Measurements from ENCODE around the gene SSPN.

SSPN gene

DNA sequence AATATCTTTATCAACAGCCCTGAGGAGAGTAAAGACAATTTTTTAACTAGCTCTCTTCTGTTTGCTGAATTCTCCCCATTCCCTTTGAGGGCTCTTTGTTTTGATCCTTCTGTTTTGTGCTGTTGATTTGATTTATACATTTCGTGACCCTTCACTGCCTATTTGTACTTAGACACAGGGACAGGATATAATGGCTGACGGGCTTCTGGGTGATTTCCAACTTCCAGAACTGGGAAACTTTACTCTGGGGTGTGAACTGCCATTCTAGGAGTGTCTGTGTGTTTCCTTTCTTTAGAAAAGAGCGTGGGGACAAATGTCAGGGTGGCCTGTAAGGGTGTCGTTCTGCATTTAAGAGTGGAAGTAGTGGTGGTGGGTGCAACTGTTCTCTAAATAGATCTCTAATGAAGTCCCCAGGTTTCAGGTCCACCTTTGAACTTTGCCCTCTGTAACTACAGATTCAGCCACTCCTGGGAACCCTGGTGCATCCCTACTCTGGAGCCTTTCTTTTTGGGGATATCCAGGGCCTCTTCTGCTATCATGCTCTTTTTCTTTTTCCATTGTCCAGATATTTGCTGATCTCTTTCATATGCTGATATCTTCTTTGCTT lies 22.3 kb upstream of the SSPN start:
- H3K36me3 Mint-ChIP-seq (ENCODE audit: low read depth) = no peaks in the 10 kb centered on the region

DNA sequence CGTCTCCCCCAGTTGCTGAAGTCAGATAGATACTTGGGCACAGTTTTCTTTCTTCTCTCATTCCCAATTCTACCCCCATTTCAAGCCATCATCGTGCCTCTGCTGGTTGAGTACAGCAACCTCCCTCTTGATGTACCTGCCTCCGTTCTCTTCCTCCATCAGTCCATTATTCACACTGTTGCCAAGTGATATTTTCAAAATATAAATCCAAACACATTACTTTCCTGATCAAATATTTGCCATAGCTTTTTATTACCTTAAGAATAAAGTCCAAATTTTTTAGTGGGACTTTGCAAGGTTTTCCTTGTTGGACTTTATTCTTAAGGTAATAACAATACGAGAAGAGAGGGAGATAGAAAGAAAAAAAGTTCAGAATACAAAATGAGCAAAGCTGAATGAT lies 18.6 kb upstream of the SSPN start:
- Mint-ChIP-seq H3K4me3 (no peak overlapping the region), H3K27me3 (peaks cover 25% of the 10 kb centered on the region), H3K27ac (no peak overlapping the region), H3K36me3 (ENCODE audit: low read depth) (no peaks in the 10 kb centered on the region), H3K4me1 (ENCODE audit: low read depth) (no peaks in the 10 kb centered on the region), H3K9me3 (no peaks in the 10 kb centered on the region)
- no peak for DNase-seq

More for the DNA sequence above, 22.3 kb upstream of the SSPN start:
- Mint-ChIP-seq H3K9me3 (no peaks in the 10 kb centered on the region), H3K27me3 (peaks cover 11% of the 10 kb centered on the region), H3K4me1 (ENCODE audit: low read depth) (no peaks in the 10 kb centered on the region), H3K4me3 (no peak overlapping the region), H3K27ac (no peak overlapping the region)
- DNase-seq = no peak

DNA sequence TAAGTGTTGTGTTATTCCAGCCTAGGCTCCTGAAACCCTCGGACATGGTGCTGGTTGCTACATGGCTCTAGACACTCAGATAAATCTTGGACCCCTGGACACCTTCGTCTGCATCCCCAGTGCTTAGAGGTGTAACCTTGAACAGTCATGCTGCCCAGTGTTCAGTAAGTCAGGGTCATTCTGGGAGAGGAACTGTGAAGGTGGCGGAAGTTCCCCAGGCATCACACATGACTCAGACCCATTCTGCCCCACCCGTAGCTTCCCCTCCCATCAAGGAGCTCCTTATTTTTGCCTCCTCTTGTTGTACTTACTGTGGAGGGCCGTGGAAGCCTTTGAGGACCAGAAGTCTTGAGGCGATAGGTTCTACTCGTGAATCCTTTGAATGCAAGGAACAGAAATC lies 18.1 kb upstream of the SSPN start:
- no peaks in the 10 kb centered on the region for H3K4me1 Mint-ChIP-seq (ENCODE audit: low read depth)
- H3K4me3 Mint-ChIP-seq = no peak overlapping the region
- no peak for DNase-seq
- H3K27me3 Mint-ChIP-seq = peaks cover 28% of the 10 kb centered on the region
- no peaks in the 10 kb centered on the region for H3K9me3 Mint-ChIP-seq
- no peaks in the 10 kb centered on the region for H3K36me3 Mint-ChIP-seq (ENCODE audit: low read depth)
- H3K27ac Mint-ChIP-seq = no peak overlapping the region

DNA sequence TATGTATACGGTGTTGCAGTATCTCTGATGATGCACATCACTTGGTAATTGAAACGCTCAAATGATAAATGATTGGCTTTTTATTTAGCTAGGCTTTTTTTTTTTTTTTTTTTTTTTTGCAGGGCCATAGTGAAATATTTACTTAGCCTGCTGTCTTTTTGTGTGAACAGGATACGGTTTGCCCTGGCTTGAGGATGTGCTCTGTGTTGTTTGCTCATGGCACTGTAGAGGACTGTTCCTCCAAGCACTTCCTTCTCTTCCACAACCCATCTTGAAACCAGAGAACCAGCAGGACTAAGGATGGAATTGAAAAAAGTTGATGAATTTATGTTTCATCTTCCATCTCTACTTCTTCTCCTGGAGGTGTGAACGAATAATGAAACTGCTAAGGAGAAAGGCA lies 15.5 kb upstream of the SSPN start:
- H3K27me3 Mint-ChIP-seq = peaks cover 38% of the 10 kb centered on the region
- H3K27ac Mint-ChIP-seq = no peak overlapping the region
- no peak overlapping the region for H3K4me3 Mint-ChIP-seq
- no peaks in the 10 kb centered on the region for H3K36me3 Mint-ChIP-seq (ENCODE audit: low read depth)
- H3K9me3 Mint-ChIP-seq = no peaks in the 10 kb centered on the region
- no peaks in the 10 kb centered on the region for H3K4me1 Mint-ChIP-seq (ENCODE audit: low read depth)
- DNase-seq = no peak

DNA sequence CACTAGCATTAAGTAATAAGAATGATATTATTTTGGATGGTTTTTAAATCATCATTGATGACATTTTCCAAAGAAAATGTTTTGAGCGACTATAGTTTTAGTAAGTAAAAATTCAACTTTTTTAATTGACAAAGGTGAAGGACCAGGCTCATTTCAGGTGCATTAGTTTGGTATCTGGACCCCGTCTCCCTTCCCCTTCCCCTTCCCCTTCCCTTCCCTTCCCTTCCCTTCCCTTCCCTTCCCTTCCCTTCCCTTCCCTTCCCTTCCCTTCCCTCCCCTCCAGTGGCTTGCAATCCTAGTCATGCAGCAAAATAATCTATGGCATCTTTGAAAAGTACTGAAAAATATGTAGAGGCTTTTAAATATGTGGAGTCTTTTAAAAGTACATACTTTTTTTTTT lies 13.0 kb upstream of the SSPN start:
- no peak overlapping the region for H3K27ac Mint-ChIP-seq
- no peak for DNase-seq
- H3K27me3 Mint-ChIP-seq = peaks cover 48% of the 10 kb centered on the region
- no peaks in the 10 kb centered on the region for H3K4me1 Mint-ChIP-seq (ENCODE audit: low read depth)
- no peaks in the 10 kb centered on the region for H3K9me3 Mint-ChIP-seq
- no peak overlapping the region for H3K4me3 Mint-ChIP-seq
- H3K36me3 Mint-ChIP-seq (ENCODE audit: low read depth) = no peaks in the 10 kb centered on the region

DNA sequence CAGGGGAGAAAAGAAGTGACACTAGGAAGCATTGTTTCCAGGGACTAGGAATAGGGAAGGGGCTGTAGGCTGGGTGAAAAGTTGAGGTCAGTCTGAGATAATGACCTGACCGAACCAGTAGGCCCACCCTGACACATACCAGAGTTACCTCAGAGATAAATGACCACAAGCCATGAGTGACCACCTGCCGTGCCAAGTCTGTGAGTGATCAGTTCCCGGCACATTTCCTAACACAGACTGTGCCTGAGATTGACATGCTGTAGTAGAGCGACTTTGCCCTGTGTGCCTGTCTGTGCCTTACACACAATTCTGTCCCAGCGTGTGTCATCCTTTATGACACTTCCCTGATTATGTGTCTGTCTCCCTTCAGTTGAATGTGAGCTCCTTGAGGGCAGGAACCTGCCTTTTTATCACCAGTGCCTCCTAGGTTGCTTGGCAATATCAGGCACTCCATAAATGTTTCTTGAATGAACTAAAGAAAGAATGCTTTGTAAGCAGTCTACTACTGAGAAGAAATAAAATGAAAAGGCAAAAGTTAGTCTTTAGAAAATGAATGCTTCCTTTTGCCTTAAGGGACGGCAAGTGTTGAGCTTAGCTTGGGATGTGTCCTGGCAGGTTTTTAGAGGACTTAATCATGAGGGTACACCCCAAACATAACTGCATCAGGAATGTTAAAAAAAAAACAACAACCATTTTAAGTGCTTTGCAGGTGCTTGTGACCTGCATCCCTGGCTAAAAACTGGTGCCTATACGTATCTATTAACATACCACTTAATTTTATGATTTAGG lies 9.6 kb upstream of the SSPN start:
- Mint-ChIP-seq H3K27me3 (peaks cover 59% of the 10 kb centered on the region), H3K4me3 (no peak overlapping the region), H3K27ac (no peak overlapping the region), H3K36me3 (ENCODE audit: low read depth) (no peaks in the 10 kb centered on the region), H3K9me3 (no peaks in the 10 kb centered on the region), H3K4me1 (ENCODE audit: low read depth) (peaks cover 8% of the 10 kb centered on the region)
- no peak for DNase-seq

DNA sequence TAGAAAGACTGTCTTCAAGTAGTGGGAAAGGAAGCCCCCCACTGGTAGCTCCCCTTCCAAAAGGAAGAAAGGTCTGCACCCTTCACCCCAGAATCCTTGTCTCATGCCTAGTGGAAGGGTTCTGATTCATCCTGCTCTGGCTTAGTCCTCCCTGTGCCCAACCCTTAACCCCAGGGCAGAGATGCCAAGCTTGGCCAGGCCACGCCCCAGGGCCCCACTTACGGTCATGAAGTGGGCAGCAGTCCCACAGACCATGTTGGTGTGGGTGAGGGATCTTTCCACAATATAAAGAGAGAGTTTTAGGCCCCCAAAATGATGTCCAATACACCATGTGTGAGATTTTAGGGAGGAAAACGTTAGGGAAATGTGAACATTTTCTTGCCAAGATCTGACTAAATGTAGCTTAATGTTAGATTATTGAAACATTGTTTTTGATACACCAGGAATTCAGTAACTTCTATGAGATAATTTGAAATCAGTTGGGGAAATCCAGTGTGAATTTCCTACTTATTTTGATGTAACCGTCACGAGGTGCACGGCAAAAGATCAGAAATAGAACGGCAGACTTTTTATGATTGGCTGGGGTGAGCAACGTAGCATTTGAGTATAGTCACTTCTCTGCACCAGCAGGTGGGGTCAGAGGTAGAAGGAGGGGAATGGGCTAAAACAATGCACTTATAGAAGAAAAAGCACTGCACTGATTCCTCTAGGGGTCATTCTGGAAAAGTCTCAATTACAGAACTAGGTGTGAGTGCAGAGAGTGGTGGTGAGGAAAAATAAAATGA lies 8.2 kb upstream of the SSPN start:
- no peak for DNase-seq
- H3K4me3 Mint-ChIP-seq = no peak overlapping the region
- no peak overlapping the region for H3K27ac Mint-ChIP-seq
- peaks cover 61% of the 10 kb centered on the region for H3K27me3 Mint-ChIP-seq
- H3K4me1 Mint-ChIP-seq (ENCODE audit: low read depth) = peaks cover 8% of the 10 kb centered on the region
- no peaks in the 10 kb centered on the region for H3K36me3 Mint-ChIP-seq (ENCODE audit: low read depth)
- no peaks in the 10 kb centered on the region for H3K9me3 Mint-ChIP-seq

DNA sequence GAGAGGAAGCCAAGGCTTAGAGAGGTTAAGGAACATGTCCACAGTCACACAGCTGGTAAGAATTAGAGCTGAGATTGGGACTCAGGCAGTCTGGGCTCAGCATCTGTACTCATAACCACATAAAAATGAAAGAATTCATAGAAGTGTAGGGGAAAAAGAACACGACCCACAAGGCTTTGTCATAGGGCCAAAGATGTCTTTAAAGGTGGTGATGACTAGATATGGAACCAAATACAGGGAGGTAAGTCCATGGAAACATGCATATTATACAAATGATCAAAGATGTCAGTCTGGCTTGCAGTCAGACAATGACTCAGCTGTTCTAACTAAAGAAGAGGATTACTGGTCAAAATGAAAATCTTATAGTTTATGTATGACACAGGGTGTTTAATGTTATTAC lies 7.2 kb upstream of the SSPN start:
- Mint-ChIP-seq H3K9me3 (no peaks in the 10 kb centered on the region), H3K4me3 (no peak overlapping the region), H3K36me3 (ENCODE audit: low read depth) (no peaks in the 10 kb centered on the region), H3K27me3 (peaks cover 63% of the 10 kb centered on the region), H3K27ac (no peak overlapping the region), H3K4me1 (ENCODE audit: low read depth) (peaks cover 8% of the 10 kb centered on the region)
- no peak for DNase-seq

DNA sequence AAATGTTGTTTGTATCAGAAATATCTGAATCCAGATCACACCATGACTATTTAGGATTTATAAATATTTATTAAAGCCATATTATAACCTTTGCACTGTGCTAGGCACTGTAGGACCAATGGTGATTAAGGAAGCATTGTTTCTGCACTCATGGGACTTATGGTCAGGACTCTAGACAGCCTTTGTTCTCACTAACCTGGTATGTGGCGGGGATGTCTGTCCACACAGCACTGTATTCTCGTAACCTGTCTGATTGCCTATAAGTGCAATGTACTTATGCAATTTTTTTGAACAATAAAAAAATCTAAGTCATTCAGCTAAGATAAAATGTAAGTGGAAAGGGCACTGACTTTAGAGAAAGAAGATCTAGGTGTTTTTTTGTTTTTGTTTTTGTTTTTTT lies 6.7 kb upstream of the SSPN start:
- H3K9me3 Mint-ChIP-seq = no peaks in the 10 kb centered on the region
- peaks cover 61% of the 10 kb centered on the region for H3K27me3 Mint-ChIP-seq
- no peak overlapping the region for H3K27ac Mint-ChIP-seq
- H3K4me3 Mint-ChIP-seq = no peak overlapping the region
- H3K4me1 Mint-ChIP-seq (ENCODE audit: low read depth) = peaks cover 8% of the 10 kb centered on the region
- no peak for DNase-seq
- H3K36me3 Mint-ChIP-seq (ENCODE audit: low read depth) = no peaks in the 10 kb centered on the region

DNA sequence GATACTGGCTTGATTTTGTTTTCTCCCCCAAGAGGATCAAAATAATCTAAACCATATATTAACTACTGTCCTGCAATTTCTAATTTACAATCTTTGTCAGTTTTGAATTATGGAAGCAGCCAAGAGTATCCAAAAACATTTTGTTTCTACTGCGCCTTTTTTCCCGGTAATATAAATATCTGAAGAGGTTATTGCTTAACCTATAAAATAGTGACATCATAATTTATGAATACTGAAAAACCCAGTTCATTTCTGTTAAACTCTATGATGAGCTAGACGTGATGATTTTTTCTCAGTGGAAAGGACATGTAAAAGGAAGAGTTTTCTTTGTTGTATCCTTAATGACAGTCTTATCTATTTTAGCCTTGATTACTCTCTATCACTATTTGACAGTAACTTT lies 3.2 kb upstream of the SSPN start:
- no peaks in the 10 kb centered on the region for H3K36me3 Mint-ChIP-seq (ENCODE audit: low read depth)
- peaks cover 17% of the 10 kb centered on the region for H3K4me1 Mint-ChIP-seq (ENCODE audit: low read depth)
- H3K27me3 Mint-ChIP-seq = peaks cover 76% of the 10 kb centered on the region
- no peaks in the 10 kb centered on the region for H3K9me3 Mint-ChIP-seq
- no peak overlapping the region for H3K27ac Mint-ChIP-seq
- DNase-seq = no peak
- H3K4me3 Mint-ChIP-seq = no peak overlapping the region

DNA sequence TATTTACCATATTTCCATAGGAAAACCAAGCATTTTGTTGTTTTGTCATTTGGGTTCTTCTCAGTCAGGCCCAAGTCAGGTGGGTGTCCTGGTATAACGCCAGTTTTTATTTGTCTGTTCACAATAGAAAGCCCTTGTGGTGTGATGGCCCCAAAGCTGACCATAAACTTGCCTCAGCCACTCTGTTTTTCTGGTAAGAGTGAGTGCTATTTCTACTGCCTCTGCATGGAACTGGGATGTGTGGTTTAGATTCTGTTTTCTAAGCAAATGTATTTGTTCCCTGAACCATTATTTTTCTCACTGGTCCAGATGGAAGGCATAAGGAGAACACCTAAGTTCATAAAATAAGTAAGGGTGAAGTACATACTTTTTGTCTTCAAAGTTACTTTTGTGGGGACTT lies 1.8 kb upstream of the SSPN start:
- DNase-seq = no peak
- Mint-ChIP-seq H3K27me3 (peaks cover 77% of the 10 kb centered on the region), H3K9me3 (no peaks in the 10 kb centered on the region), H3K4me1 (ENCODE audit: low read depth) (peaks cover 9% of the 10 kb centered on the region), H3K36me3 (ENCODE audit: low read depth) (no peaks in the 10 kb centered on the region), H3K4me3 (no peak overlapping the region), H3K27ac (no peak overlapping the region)

DNA sequence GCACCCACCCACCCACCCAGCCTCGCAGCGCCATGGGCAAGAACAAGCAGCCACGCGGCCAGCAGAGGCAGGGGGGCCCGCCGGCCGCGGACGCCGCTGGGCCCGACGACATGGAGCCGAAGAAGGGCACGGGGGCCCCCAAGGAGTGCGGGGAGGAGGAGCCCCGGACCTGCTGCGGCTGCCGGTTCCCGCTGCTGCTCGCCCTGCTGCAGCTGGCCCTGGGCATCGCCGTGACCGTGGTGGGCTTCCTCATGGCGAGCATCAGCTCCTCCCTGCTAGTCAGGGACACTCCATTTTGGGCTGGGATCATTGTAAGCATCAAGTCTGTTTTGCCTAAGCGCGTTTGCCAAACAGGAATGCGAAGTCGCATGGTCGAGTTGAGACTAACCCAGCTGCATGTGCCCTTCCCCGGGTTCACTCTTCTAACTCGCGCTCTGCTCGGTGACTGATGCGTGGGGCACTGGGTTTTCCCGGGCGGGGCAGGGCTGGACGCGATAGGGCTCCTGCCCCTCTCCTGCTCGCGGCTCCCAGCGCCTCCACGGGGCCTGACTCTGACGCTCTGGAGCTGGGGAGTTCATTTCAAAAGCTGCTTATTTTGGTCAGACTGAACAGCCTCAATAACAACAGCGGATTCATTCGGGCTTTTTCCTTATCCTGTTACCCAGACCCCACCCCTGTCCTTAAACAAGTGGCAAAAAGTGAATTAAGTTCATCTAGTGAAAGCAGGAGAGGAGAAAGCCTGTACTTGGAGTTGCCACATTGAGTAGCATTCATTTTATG lies 458 bp downstream of the SSPN start:
- H3K27ac Mint-ChIP-seq = no peak overlapping the region
- peak; percentile 31 for DNase-seq
- H3K36me3 Mint-ChIP-seq (ENCODE audit: low read depth) = no peaks in the 10 kb centered on the region
- H3K27me3 Mint-ChIP-seq = peaks cover 74% of the 10 kb centered on the region
- H3K4me3 Mint-ChIP-seq = peak overlapping the region; percentile 70
- peaks cover 9% of the 10 kb centered on the region for H3K4me1 Mint-ChIP-seq (ENCODE audit: low read depth)
- H3K9me3 Mint-ChIP-seq = no peaks in the 10 kb centered on the region

DNA sequence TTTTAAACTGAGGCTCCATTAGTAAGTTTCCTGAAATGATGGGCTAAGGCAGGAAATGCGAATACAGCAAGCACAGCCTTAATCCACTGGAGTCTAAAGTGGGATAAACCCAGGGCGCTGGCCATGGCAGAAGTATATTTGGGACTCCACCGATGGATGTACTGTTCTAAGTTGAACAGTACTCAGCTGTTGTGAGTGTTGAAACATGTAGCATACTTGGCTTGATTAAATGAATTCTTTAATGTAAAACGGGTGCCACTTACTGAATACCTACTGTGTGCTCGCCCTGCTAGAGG lies 996 bp downstream of the SSPN start:
- Mint-ChIP-seq H3K4me3 (no peak overlapping the region), H3K27me3 (peaks cover 71% of the 10 kb centered on the region), H3K27ac (no peak overlapping the region), H3K4me1 (ENCODE audit: low read depth) (peaks cover 9% of the 10 kb centered on the region), H3K9me3 (no peaks in the 10 kb centered on the region), H3K36me3 (ENCODE audit: low read depth) (no peaks in the 10 kb centered on the region)
- no peak for DNase-seq

DNA sequence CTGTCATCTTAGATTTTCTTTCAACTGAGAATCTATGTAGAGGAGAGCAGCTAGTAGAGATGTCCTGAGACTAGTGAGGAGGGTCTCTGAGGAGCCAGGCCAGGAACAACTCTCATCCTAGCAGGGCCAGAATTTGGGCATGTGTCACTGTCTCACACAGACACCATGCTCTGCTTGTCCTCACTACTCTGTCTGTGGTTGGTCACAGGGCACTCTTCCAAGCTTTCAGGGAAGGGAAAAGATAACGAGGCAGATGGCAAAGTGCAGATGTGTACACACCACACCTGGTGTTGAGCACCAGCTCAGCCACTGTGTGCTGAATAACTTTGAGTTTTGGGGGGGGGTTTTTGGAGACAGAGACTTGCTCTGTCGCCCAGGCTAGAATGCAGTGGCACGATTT lies 2.5 kb downstream of the SSPN start:
- Mint-ChIP-seq H3K4me3 (no peak overlapping the region), H3K9me3 (no peaks in the 10 kb centered on the region), H3K27me3 (peaks cover 68% of the 10 kb centered on the region), H3K36me3 (ENCODE audit: low read depth) (no peaks in the 10 kb centered on the region), H3K4me1 (ENCODE audit: low read depth) (peaks cover 9% of the 10 kb centered on the region), H3K27ac (no peak overlapping the region)
- DNase-seq = no peak

Data from activated T-cell treated with anti-CD3 and anti-CD28 coated beads, Interleukin-2, amount 50 U/mL, for 24 hours (primary cell).